ENCODE data around the gene AP1S2. TPM values are rescaled to one million over a fixed set of nuclear protein-coding genes. Genes with fewer than 3 reads are reported as not detected.

AP1S2 gene
- polyA plus RNA-seq, 1 of the 3 experiments (the other 2 are of a cell fraction): 17.7 TPM

GRCh38 chrX:15894724-15895123 lies 40.1 kb upstream of the AP1S2 start:
- no peak for DNase-seq
- Histone ChIP-seq H3K9me2 (no peaks in the 10 kb centered on the region), H3K27me3 (ENCODE audit: insufficient read depth) (0 out of 2 replicates have a peak, but pooled peaks cover 6% of the 10 kb centered on the region), H4K20me1 (ENCODE audit: insufficient read depth) (no peaks in the 10 kb centered on the region), H3K9ac (no peak overlapping the region), H3K4me3 (ENCODE audit: low read depth in 2 of 2, low read length in 1 of 2) (no peak overlapping the region), H3K4me2 (no peak overlapping the region), H3K27ac (ENCODE audit: low read depth in 2 of 2, low read length in 1 of 2) (no peak overlapping the region), H2AFZ (ENCODE audit: low read depth) (no peak overlapping the region), H3K4me1 (ENCODE audit: control insufficient read depth in 1 of 2, insufficient read depth in 2 of 2, low read depth in 1 of 2, low read length in 1 of 2) (no peaks in the 10 kb centered on the region), H3F3A (replicated peaks; ENCODE audit: insufficient read depth) (no peaks in the 10 kb centered on the region), H3K36me3 (replicated peaks in 1 of 2; ENCODE audit: control insufficient read depth in 1 of 2, insufficient read depth in 2 of 2, low read length in 1 of 2) (no peaks in the 10 kb centered on the region), H3K79me2 (ENCODE audit: insufficient read depth) (no peaks in the 10 kb centered on the region), H3K9me3 (no peaks in the 10 kb centered on the region)
- 11% methylated on average over 3 of the region's 3 CpGs for WGBS (ENCODE audit: low lambda C conversion rate)
- TF ChIP-seq EP300 (IDR thresholded peaks at IDR 0.05; ENCODE audit: borderline replicate concordance in 1 of 2, low read depth in 1 of 2, low read length in 1 of 2) (no peak), MXI1 (IDR thresholded peaks at IDR 0.05; ENCODE audit: low read depth, low read length) (no peak), FOXM1 (IDR thresholded peaks at IDR 0.05; ENCODE audit: low read depth) (no peak), NRF1 (IDR thresholded peaks at IDR 0.05; ENCODE audit: low read depth, low read length) (no peak)
- TF ChIP-seq, protein P1, sequence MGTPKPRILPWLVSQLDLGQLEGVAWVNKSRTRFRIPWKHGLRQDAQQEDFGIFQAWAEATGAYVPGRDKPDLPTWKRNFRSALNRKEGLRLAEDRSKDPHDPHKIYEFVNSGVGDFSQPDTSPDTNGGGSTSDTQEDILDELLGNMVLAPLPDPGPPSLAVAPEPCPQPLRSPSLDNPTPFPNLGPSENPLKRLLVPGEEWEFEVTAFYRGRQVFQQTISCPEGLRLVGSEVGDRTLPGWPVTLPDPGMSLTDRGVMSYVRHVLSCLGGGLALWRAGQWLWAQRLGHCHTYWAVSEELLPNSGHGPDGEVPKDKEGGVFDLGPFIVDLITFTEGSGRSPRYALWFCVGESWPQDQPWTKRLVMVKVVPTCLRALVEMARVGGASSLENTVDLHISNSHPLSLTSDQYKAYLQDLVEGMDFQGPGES (IDR thresholded peaks at IDR 0.05; ENCODE audit: low read depth, low read length): no peak
- ChIA-PET POLR2A (no interaction called here), CTCF (interaction anchor here (2.0 kb wide), 1 partner anchor 12 kb away, joined by 5 read pairs; no protein-coding TSS in a partner anchor)

- Histone ChIP-seq H4K20me1 (ENCODE audit: insufficient read depth) (no peaks in the 10 kb centered on the region), H3K27me3 (ENCODE audit: insufficient read depth) (peaks cover 6% of the 10 kb centered on the region; the same call in 1 of the 2 replicates), H3K4me1 (ENCODE audit: control insufficient read depth in 1 of 2, insufficient read depth in 2 of 2, low read depth in 1 of 2, low read length in 1 of 2) (no peaks in the 10 kb centered on the region), H3K4me2 (no peak overlapping the region), H3K4me3 (ENCODE audit: low read depth in 2 of 2, low read length in 1 of 2) (no peak overlapping the region), H2AFZ (ENCODE audit: low read depth) (no peak overlapping the region), H3K9me3 (no peaks in the 10 kb centered on the region), H3K27ac (ENCODE audit: low read depth in 2 of 2, low read length in 1 of 2) (no peak overlapping the region), H3F3A (replicated peaks; ENCODE audit: insufficient read depth) (no peaks in the 10 kb centered on the region), H3K9ac (no peak overlapping the region), H3K79me2 (ENCODE audit: insufficient read depth) (no peaks in the 10 kb centered on the region), H3K9me2 (no peaks in the 10 kb centered on the region), H3K36me3 (replicated peaks in 1 of 2; ENCODE audit: control insufficient read depth in 1 of 2, insufficient read depth in 2 of 2, low read length in 1 of 2) (no peaks in the 10 kb centered on the region)
- DNase-seq: no peak
- TF ChIP-seq FOSL2 (IDR thresholded peaks at IDR 0.05; ENCODE audit: borderline replicate concordance, low read depth) (no peak), JUND (IDR thresholded peaks at IDR 0.05) (no peak), FOXM1 (IDR thresholded peaks at IDR 0.05; ENCODE audit: low read depth) (no peak)
- CTCF ChIA-PET: no interaction called here
- POLR2A ChIA-PET: no interaction called here
- WGBS (ENCODE audit: low lambda C conversion rate): 55% methylated on average over 2 of the region's 2 CpGs
Observed at GRCh38 chrX:15890463-15890862, 35.9 kb upstream of the AP1S2 start.

DNA sequence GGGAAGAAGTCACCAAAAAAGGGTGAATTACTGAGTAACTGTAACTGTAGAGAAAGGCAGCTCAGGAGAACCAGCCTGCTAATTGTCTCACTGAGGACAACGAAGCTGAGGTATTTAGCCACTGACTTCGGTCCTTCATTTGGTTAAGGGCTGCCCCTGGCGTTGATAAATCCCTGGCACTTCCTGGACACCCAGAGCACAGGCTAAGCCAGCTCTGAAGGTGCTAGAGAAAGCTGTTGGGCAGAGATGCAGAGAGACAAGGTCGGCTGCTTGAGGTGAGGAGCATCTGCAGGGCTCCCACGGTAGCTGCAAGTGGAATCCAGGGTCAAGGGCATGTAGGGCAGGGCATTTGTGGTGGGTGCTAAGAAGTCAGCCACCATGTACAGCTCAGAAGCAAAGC lies 33.4 kb upstream of the AP1S2 start:
- 40% methylated on average over 4 of the region's 5 CpGs for WGBS (ENCODE audit: low lambda C conversion rate)
- no peak for DNase-seq
- POLR2A ChIA-PET: no interaction called here
- TF ChIP-seq RCOR1 (IDR thresholded peaks at IDR 0.05; ENCODE audit: low read length) (no peak), FOSL2 (IDR thresholded peaks at IDR 0.05; ENCODE audit: borderline replicate concordance, low read depth) (no peak), SMC3 (IDR thresholded peaks at IDR 0.05; ENCODE audit: low read depth, low read length) (no peak), MXI1 (IDR thresholded peaks at IDR 0.05; ENCODE audit: low read depth, low read length) (no peak), MAX (IDR thresholded peaks at IDR 0.05; ENCODE audit: low read depth) (no peak), TCF12 (IDR thresholded peaks at IDR 0.05) (no peak), YY1 (IDR thresholded peaks at IDR 0.05; ENCODE audit: low read depth) (no peak), PBX3 (IDR thresholded peaks at IDR 0.05) (no peak), GATA2 (CRISPR knock-in tag; IDR thresholded peaks at IDR 0.05) (no peak), NFIC (IDR thresholded peaks at IDR 0.05; ENCODE audit: borderline replicate concordance) (no peak), EP300 (IDR thresholded peaks at IDR 0.05; ENCODE audit: borderline replicate concordance in 1 of 2, low read depth in 1 of 2, low read length in 1 of 2) (no peak), ELF1 (IDR thresholded peaks at IDR 0.05) (no peak), RFX5 (IDR thresholded peaks at IDR 0.05; ENCODE audit: low read length) (no peak)
- TF ChIP-seq, protein P2, sequence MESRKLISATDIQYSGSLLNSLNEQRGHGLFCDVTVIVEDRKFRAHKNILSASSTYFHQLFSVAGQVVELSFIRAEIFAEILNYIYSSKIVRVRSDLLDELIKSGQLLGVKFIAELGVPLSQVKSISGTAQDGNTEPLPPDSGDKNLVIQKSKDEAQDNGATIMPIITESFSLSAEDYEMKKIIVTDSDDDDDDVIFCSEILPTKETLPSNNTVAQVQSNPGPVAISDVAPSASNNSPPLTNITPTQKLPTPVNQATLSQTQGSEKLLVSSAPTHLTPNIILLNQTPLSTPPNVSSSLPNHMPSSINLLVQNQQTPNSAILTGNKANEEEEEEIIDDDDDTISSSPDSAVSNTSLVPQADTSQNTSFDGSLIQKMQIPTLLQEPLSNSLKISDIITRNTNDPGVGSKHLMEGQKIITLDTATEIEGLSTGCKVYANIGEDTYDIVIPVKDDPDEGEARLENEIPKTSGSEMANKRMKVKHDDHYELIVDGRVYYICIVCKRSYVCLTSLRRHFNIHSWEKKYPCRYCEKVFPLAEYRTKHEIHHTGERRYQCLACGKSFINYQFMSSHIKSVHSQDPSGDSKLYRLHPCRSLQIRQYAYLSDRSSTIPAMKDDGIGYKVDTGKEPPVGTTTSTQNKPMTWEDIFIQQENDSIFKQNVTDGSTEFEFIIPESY (IDR thresholded peaks at IDR 0.05; ENCODE audit: borderline replicate concordance, low read depth): no peak

More for the DNA sequence above, 33.4 kb upstream of the AP1S2 start:
- Histone ChIP-seq H3K4me2 (no peak overlapping the region), H3K4me3 (ENCODE audit: low read depth in 2 of 2, low read length in 1 of 2) (no peak overlapping the region), H2AFZ (ENCODE audit: low read depth) (no peak overlapping the region), H3K4me1 (ENCODE audit: control insufficient read depth in 1 of 2, insufficient read depth in 2 of 2, low read depth in 1 of 2, low read length in 1 of 2) (no peaks in the 10 kb centered on the region), H3K79me2 (ENCODE audit: insufficient read depth) (no peaks in the 10 kb centered on the region), H3K9me3 (no peaks in the 10 kb centered on the region), H3K36me3 (replicated peaks in 1 of 2; ENCODE audit: control insufficient read depth in 1 of 2, insufficient read depth in 2 of 2, low read length in 1 of 2) (no peaks in the 10 kb centered on the region), H3K27me3 (ENCODE audit: insufficient read depth) (no peaks in the 10 kb centered on the region; the same call in 1 of the 2 replicates), H3K9me2 (no peaks in the 10 kb centered on the region), H3K27ac (ENCODE audit: low read depth in 2 of 2, low read length in 1 of 2) (no peak overlapping the region), H3K9ac (no peak overlapping the region), H4K20me1 (ENCODE audit: insufficient read depth) (no peaks in the 10 kb centered on the region), H3F3A (replicated peaks; ENCODE audit: insufficient read depth) (no peaks in the 10 kb centered on the region)
- CTCF ChIA-PET: no interaction called here

Data from SK-N-SH (cell line).